ENCODE data around the gene RNU1-3.
"Not testable (repeated sequence)": the region's sequence is repeated elsewhere in the genome, so short reads cannot be mapped to it uniquely, and the experiment has no call there.

The RNU1-3 gene

DNA sequence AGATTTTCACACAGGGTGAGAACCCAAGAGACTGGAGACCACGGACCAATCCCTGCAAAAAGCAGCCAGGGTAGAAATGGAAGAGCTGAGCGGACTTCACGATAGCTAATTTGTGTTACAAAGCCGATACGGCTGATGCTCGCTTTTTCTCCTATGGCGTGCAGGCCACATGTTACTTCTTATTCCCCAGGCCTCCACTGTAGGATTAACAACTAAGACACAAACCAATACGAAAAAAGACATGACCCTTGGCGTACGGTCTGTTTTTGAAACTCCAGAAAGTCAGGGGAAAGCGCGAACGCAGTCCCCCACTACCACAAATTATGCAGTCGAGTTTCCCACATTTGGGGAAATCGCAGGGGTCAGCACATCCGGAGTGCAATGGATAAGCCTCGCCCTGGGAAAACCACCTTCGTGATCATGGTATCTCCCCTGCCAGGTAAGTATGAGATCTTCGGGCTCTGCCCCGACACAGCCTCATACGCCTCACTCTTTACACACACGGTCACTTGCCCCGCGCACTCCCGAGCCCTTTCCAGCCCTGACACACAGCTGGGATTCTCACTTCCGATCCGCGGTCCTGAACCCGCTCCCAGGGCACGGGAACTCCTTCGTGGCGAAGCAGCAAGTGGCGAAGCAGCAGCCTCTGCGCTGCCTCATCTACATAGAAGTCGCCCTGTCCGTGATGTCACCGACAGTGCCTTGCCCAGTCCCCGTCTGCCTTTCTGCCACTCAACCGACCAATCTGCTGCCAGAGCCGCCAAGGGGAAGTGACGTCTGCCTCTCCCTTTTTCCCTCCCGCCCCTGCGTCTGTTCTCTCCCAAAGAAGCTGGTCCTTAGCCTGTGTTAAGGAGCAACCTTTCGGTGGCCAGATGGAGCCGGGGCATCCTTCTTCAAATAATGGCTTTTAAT lies at the start of gene RNU1-3:
Gene RNU1-3, minus strand, starts transcription at position 447 of the 912 bp plus-strand sequence.
- DNase-seq: not testable (repeated sequence)

DNA sequence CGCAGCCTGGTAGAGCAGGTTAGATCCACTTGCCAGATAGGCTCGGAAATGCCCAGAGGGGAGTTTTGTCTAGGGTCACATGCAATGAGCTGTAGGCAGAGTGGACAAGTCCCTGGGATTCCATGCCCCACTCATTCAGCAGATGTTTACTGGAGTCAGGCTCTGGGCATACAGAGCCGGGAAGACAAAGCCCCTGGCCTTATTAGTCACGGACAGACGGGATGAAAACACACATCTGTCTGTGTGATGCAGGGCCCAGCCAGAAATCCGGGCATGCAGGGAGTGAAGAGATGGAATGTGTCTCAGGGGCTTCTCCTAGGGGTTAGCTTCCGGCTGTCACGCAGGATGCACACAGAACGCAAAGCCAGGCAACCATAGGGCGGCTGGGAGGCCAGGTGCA lies 46.7 kb upstream of the RNU1-3 start:
- not testable (repeated sequence) for DNase-seq

DNA sequence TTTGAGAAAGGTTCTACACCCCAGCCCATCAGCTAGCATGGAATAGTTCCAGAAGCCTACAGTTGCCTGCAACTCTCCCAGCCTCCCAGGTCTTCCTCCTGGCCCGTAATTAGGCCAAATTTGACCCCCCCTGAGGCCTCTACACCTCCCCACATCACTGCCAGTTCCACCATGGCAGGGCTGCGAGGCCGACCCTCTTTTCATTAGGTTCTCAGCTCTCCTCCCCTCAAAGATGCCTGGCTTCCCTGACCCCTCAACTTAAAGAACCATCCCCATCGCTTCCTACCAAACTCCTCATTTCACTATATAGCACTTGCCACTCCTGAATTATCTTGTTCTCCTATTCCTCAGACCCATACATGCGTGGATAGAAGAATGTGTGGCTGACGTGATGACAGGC lies 46.2 kb upstream of the RNU1-3 start:
- DNase-seq: not testable (repeated sequence)

DNA sequence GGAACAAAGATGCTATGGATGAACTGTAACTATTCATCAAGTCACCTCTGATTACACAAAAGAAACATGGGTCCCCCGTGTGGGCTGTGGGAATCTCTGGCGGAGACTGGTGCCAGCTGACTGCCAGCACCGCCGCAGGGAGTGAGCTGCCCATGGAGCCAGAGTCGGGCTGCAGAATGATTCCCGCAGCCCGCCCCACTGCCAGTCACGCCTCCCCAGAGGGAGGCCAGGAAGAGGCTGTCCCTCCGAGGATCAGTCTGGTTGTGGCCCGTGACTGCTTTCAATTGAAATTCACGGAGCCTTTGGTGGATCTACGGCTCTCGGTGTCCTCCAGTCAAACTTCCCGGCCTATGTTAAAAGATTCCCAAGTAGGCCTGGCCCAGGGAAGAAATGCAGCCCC lies 45.8 kb upstream of the RNU1-3 start:
- not testable (repeated sequence) for DNase-seq

DNA sequence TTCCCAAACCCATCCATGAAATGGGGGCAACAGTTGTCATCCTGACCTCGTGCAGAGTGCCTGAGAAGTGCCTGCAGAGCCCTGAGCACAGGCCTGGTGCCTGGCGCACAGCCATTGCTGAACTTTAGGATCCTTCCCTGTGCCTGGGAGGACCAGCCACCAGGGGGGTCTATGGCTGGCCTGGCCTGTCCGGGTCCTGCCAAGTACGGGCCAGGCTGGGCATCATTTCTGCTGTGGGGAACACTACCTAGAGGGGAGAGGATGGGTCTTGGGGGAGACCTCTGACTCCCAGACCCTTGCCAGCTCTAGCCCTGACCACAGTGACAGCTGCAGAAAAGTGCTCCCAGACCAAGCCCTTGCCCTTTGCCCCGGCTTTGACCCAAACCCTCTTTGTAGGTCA lies 45.4 kb upstream of the RNU1-3 start:
- not testable (repeated sequence) for DNase-seq

DNA sequence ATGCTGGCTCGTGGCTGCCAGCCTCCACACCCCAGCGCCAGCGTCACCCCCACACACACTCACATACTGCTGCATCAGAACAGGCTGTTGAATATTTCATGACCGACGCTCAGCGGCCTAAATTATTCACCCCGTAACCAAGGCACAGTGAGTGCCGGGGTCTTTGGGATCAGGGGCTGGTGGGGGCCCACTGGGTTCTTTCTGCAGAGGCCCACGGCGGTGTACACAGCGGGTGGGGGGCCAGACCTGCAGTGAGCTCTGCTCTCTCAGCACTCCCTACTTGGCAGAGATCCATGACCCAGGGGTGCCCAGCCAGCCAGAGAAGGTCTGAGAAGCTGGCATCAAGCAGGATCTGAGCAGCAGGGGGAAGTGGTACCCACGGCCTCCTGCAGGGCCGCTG lies 43.9 kb upstream of the RNU1-3 start:
- DNase-seq: not testable (repeated sequence)

DNA sequence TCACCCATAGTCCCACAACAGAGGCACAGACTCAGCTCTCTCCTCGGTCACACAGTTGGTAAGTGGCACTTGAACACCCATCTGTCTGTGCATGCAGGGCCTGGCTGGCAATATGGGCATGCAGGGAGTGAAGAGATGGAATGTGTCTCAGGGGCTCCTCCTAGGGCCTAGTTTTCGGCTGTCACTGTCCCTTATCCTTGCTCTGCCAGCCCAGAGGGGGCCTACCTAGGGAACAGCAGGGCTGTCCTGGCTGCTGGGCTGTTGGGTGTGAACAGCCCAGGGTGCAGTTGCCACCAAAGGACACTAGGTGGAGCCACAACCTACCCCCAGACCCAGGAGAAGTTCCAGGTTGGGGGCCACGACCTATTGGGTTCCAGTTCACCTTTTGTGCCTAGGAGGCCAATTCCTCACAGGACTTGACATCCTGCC lies 42.9 kb upstream of the RNU1-3 start:
- peak; percentile 39 for DNase-seq

DNA sequence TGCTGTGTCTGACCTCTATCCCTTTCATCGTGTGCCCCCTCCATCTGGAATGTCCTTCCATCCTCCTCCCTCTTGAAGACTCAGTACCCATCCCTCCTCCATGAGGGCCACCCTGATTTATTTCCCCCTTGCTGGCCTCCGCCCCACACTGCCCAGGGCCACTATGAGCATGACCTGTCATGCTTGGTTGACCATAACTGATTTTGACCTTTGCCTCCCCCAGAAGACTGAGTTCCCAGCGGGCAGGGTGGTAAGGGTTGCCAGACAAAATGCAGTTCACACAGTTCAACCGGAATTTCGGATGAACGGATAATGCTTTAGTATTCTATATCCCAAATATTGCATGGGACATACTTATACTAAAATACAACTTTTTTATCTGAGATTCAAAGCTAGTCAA lies 42.0 kb upstream of the RNU1-3 start:
- DNase-seq: not testable (repeated sequence)

DNA sequence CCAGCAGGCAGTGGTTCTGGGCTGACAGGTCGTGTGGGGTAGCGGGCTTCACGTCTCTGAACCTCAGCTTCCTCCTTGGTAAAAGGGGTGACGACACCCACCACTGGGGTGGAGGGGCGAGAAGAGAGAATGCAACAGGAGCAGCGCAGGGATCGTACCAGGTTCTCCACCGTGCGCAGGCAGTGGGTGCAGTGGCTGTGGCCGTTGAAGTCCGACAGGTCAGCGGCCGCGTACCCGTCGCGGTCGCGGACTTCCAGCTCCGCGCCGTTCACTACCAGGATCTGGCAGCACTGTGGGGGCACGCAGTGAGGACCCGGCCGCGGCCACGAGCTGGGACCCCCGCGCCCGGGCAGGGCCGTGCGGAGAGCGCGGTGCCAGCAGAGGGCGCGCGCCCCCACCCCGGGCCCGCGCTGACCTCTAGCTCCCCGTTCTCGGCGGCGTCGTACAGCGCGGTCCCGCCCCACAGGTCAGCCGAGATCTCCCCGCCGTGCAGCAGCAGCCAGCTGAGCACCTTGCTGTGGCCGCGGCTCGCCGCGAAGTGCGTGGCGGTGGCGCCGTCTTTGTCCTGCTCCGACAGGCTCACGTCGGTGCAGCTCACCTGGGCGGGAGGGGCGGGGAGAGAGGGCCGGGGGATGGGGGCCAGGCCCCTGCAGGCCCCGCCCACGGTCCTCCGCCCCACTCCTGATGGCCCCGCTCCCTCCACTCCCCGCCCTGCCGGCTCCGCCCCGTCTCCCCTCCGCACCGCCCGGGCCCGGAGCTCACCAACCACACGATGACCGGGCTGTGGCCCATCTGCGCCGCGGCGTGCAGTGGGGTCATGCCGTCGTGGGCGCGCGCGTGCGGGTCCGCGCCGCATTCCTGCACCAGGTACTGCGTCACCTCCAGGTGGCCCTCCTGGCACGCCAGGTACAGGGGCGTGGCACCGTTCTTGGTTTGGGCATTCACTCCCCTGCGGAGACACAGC lies 40.7 kb upstream of the RNU1-3 start:
- DNase-seq: not testable (repeated sequence)

DNA sequence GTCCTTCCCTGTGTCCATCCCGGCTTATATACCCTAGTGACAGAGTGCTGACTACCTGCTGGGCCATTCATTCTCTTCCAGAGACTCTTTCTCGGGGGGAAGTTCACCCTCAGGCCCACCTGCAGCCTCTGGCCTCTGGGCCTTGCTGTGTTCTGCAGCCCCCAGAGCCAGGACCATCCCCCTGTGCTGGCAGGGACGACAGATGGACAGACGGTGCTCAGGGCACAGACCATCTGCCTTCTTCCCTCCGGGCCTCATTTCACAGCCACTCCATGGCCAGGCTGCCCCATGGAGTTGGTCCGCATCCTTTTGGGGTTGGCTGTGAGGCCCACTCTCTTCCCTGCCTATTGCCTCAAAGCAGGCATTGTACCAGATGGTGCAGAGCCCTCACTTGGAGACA lies 39.6 kb upstream of the RNU1-3 start:
- DNase-seq: not testable (repeated sequence)

DNA sequence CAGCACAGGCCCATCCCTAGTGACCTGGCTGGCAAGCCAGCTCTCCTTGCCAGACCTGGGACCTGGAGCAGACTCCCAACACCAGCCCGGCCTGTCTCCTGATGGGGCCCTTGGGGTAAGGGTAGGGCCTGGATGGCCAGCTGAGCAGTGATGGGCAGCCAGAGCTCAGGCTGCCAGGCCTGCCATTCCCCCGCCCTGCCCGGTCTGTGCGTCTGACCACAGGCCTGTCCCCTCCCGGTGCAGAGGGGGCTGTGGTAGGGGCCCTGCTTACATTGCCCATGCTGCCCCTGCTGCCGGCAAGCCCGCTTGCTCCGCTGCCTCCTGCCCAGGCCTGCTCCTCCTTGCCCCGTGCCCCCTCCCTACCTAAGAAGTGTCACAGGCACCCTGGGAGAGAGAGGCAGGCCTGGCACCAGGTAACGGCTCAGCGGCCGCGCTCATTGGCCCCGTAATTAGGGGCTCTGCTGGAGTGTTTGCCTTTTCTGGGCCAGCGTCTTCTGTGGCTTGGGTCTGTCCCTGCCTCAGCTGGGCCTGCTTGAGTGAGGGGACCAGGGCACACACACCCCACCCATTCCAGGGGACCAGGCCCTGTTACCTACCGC lies 37.9 kb upstream of the RNU1-3 start:
- not testable (repeated sequence) for DNase-seq

DNA sequence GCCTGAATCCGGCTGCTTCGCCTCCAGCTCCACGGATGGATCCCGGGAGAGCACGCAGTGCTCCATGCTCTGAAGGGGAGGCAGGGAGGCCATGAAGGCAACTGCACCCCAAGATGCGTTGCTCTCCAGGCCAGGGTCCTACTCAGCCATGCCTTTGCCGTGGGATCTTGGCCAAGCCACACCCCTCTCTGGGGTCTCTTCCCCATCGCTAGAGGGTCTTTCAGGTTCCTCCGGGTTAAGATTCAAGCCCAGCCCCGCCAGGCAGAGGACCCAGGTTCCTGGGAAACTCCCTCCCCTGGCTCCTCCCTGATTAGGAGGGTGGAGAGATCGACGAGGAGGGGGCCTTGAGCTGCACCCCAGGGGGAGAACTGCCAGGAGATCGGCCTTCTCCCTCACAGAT lies 37.3 kb upstream of the RNU1-3 start:
- DNase-seq: not testable (repeated sequence)

DNA sequence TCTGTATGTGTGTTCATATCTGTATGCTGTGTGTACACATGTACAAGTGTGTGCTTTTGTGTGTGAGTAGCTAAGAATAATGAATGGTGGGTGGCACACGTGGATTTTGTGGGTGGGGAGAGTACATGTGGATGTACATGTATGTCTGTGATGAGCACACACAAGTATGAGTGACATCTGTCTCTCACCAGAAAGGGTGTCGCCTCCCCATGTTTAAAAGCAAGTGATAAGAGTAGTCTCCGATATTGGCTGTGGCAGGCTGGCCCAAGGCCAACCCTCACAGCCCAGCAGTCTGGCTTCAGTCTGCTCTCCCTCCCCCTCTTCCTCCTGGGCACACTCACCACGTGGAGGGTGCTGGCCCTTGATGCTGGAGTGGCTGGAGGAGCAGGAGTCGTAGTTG lies 36.9 kb upstream of the RNU1-3 start:
- DNase-seq: not testable (repeated sequence)

DNA sequence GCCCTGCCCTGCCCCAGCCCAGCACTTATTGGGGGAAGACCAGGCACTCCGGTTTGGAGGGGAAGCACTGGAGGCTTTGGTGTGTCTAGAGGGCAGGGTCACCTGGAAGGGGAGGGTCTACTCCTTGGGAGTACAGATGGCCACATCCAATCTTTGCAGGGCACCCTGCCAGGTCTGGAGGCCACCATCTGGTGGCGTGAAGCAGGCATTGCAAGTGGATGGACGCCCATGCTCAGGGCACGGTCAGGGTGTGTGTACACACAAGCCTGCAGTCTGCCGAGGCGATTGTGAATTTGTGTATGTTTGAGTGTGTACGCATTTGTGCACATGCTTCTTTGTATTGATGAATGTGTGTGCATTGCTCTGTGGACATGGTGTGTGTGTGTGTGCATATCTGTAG lies 36.4 kb upstream of the RNU1-3 start:
- not testable (repeated sequence) for DNase-seq

DNA sequence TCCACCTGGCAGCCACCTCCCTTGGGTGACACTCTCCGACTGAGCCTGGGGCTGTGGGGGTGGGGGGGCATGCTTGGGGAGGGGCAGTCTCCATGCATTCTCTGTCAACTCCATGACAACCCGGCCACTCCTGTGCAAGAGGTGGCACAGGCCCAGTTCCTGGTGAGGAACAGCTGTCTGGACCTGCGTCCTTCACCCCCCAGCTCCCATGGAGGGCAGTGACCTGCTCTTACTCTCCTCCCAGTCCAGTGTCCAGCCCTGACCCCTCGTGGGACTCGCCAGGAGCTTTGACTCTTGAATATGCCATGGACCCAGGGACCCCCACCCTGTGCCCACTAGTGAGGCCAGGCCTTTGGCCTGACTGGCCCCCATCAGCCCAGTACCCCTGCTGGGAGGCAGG lies 35.5 kb upstream of the RNU1-3 start:
- not testable (repeated sequence) for DNase-seq

DNA sequence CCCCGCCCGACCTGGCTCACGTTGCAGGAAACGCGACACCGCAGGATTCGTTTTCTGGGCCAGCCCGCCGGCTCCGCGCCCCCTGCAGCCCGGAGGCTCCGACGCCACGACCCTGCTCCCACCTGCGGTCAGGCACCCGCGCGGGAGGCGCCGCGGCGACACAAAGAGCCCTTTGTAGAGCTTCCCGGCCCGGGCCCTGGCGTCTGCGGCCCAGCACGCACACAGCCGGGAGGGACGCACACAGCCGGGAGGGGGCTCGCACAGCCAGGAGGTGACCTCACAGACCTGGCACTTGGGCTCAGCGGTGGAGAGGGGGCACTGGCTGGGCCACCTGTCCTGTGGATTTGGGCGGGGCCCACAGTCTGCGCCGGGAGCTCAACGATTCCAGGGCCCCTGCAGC lies 34.4 kb upstream of the RNU1-3 start:
- DNase-seq: not testable (repeated sequence)

DNA sequence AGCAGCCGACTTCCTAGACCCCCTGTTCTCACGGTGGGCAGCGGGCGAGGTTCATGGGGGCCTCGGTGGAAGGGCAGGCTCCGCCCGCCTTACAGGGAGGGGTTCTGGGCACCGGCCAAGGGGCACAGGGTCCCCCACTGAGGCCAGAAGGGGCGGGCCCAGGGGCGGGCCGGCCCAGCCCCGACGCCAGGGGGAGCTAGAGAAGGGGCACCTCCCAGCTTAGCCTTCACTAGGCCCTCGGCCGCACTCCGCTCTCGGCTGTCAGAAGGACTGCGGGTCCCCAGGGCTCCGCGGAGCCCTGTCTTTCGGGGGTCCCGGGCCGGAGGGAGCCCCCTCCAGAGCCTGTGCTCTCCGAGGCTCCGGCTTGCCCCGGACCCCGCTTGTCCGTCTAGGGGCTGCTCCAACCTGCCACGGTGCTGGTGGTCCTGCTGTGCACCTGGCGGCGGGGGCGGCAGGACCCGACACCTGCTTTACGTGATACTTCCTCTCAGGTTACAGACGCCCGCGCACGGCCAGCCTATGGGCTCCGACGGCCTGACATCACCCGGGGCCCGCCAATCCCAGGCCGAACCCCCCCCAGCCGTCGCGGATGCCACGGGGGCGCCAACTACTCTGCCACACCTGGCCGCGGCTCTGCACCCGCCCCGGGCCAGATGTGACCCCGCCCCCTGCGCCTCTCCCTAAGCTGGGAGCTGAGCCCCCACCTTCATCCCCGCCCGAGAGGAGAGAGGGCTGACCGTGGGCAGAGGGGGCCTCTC lies 33.6 kb upstream of the RNU1-3 start:
- DNase-seq: not testable (repeated sequence)

DNA sequence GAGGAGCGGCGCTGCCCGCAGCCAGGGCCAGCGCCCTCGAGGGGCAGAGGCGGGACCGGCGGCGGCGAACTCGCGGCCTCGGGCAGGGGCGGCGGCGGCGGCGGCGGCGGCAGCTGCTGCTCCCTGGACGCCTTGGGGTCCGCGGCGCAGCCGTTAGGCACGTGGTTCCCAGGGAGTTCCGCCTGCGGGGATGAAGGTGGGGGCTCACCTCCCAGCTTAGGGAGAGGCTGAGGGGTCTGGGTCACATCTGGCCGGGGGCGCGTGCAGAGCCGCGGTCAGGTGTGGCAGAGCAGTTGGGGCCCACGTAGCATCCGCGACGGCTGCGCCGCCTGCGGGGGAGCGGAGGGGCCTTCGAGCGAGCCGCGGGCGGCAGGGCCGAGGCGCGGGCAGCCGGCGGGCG lies 32.7 kb upstream of the RNU1-3 start:
- DNase-seq: not testable (repeated sequence)

DNA sequence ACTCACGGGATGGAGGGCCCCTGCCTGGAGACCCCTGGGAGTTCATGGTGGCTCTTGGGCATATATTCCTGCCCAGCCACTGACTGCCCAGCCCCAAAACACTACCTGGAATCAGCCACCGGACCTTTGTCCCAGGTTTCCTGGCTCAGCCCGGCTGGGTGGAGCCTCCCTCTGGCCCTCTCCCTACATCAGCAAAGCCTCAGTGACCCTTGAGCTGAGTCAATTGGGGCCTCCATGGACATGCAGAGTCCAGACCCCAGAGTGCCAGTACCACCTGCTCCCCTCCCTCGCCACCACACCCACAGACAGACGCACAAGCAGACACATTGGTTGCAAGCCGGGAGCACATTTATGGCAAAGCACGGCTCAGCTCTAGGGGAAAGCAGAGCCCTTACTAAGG lies 30.4 kb upstream of the RNU1-3 start:
- DNase-seq: not testable (repeated sequence)

DNA sequence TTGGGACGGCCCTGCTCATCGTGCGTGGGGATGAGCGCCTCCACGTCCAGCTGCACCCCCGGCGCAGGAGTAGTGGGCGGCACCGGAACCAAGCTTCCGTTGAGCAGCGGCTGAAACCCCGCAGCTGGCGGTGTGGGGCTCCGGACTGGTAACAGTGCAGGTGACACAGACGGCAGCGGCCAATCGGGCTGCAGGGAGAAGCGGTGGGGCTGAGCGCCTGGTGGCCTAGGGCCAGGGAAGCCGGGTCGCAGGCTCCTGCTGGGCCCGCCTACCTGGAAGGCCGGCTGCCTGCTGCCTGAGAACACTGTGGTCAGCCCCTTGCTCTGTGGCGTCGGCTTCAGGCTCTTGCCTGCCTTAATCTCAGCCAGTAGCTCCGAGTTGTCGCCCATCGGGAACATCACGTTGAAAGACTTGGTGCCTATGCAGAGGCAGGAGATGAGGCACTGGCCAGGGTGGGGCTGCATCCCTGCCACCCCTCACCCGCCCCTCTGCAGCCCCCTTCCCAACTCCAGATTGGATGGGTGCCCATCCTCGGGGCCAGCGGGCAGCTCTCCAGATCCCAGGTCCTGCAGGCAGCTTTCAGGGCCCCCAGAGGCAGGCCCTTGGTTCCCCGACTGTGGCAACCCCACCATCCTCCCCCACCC lies 29.9 kb upstream of the RNU1-3 start:
- DNase-seq: not testable (repeated sequence)

DNA sequence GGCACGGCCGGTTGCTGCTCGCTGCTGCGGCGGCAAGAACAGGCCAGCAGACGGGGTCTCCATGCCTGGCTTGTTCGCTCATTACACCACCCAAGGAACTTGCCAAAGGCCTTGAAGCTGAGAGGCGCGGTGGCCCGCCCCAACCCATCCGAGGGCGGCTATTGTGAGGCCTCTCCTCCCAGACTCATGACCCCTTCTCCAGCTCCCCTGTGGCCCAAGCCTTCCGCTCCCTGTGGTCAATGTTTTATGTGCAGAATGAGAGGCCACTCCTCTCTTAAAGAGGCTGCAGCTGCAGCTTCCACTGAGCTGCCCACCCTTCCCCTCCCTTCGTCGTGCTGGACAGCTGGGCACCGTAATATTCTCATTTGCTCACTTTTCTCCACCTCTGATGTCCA lies 27.6 kb upstream of the RNU1-3 start:
- DNase-seq: not testable (repeated sequence)

All from hematopoietic multipotent progenitor cell treated with erythropoietin and hydrocortisone succinate and interleukin-3 and kit ligand, for 6 days (in vitro differentiated cells).